ENCODE measurements around the gene SLC37A3.

DNA sequence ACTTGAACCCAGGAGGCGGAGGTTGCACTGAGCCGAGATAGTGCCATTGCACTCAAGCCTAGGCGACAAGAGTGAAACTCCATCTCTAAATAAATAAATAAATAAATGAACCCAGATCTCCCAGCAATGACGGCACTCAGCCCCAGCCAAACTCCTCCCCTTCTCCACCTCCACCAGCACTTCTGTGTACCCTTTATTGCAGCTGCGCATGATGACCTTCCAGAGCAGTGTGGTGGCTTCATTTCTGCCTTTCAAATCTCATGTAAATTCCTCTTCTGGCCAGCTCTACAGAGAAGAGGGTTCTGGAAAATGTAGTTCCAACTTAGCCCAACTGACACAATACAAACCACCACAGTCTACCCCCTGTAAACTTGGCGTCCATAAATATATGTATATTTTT lies 108.5 kb downstream of the SLC37A3 start:
- TF ChIP-seq POLR2A (IDR thresholded peaks at IDR 0.05): no peak
- TF ChIP-seq, protein P1, sequence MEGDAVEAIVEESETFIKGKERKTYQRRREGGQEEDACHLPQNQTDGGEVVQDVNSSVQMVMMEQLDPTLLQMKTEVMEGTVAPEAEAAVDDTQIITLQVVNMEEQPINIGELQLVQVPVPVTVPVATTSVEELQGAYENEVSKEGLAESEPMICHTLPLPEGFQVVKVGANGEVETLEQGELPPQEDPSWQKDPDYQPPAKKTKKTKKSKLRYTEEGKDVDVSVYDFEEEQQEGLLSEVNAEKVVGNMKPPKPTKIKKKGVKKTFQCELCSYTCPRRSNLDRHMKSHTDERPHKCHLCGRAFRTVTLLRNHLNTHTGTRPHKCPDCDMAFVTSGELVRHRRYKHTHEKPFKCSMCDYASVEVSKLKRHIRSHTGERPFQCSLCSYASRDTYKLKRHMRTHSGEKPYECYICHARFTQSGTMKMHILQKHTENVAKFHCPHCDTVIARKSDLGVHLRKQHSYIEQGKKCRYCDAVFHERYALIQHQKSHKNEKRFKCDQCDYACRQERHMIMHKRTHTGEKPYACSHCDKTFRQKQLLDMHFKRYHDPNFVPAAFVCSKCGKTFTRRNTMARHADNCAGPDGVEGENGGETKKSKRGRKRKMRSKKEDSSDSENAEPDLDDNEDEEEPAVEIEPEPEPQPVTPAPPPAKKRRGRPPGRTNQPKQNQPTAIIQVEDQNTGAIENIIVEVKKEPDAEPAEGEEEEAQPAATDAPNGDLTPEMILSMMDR (IDR thresholded peaks at IDR 0.05): no peak
